Glomerular visceral epithelial cell (primary cell): ENCODE data around the gene TRIM24.
A peak's percentile ranks its signal among the peaks of the same experiment; 100 is the strongest.
"Not testable (repeated sequence)": the region's sequence is repeated elsewhere in the genome, so short reads cannot be mapped to it uniquely, and the experiment has no call there.

Source experiments
- DNase-seq: peaks from one replicate; pipeline ENCODE4 v3.0.0-alpha.2; 2016; ENCODE audit errors: extremely low spot score

Gene TRIM24

DNA sequence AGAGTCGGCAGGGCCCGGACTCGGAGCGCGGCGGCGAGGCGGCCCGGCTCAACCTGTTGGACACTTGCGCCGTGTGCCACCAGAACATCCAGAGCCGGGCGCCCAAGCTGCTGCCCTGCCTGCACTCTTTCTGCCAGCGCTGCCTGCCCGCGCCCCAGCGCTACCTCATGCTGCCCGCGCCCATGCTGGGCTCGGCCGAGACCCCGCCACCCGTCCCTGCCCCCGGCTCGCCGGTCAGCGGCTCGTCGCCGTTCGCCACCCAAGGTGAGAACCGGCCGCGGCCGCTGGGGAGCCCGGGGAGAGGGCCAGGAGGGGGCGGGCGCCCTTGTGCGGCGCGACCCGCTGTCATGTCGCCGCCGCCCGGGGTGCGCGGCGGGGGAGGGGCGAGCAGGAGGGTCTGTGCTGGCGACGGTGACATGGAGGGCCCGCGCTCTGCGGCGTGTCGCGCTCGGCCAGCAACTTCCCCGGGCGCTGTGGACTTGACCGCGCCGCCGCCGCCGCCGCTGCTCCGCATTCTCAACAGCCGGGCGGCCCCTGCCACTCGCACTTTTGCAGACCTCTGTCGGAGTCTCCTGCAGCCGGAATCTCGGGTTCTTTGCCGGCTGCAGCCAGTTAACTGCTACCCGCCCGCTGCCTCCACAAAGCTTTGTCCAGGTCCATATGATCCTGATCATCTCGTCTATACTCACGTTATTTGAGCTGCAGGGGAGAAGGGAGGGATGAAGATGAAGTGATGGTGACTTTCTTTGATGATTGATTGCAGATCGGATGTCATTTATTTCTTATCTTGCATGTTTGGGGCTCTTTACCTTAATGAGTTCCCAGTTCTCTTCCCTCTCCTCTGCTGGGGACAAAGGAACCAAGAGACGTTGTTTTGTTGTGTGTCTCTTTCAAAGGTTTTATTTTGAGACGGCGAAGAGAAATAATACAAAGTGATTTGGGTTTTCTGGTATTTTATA lies 869 bp downstream of the TRIM24 start:
- peak; percentile 47 for DNase-seq

DNA sequence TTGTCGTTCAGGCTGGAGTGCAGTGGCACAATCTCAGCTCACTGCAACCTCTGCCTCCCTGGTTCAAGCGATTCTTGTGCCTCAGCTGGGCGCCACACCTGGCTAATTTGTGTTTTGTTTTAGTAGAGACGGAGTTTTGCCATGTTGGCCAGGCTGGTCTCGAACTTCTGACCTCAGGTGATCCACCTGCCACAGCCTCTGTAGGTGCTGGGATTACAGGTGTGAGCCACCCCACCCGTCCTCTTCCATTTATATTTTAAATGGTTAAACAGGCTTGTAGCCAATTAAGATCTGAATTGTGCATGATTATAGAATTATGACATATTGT lies 3.2 kb downstream of the TRIM24 start:
- not testable (repeated sequence) for DNase-seq

DNA sequence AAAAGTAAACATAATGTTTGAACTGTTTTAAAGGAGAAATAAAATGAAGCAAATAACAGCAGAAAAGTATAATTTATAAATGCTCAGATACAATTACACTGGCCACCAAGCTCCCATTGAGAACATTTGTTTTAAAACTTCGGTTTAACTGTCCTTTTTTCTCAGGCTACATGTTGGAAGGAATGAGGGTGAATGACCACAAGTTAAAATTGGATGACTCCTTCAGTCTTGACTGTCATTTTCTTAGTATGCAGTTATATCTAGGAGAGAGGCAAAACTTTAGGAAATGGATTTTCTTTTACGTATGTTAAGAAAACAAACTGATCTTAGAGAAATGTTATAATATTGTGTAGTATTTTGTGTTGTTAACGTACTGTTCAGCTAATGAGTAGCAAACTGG lies 5.0 kb downstream of the TRIM24 start:
- no peak for DNase-seq

DNA sequence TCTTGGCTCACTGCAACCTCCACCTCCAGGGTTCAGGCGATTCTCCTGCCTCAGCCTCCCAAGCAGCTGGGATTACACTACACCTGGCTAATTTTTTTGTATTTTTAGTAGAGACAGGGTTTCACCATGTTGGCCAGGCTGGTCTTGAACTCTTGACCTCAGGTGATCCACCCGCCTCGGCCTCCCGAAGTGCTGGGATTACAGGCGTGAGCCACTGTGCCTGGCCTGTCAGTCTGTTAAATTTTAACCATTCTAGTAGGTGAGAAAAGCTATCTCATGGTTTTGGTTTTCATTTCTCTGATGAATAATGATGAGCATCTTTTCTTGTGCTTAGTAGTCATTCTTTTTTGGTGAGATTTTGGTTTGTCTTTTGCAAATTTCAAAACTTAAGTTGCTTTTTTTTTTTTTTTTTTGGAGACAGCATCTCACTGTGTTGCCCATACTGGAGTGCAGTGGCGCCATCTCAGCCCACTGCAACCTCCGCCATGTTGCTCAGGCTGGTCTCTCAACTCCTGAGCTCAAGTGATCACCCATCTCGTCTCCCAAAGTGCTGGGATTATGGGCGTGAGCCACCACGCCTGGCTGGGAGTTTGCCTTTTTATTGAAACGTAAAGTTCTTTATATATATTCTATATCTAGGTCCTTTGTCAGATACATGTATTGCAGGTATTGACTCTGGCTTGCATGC lies 6.2 kb downstream of the TRIM24 start:
- peak; percentile 31 for DNase-seq

DNA sequence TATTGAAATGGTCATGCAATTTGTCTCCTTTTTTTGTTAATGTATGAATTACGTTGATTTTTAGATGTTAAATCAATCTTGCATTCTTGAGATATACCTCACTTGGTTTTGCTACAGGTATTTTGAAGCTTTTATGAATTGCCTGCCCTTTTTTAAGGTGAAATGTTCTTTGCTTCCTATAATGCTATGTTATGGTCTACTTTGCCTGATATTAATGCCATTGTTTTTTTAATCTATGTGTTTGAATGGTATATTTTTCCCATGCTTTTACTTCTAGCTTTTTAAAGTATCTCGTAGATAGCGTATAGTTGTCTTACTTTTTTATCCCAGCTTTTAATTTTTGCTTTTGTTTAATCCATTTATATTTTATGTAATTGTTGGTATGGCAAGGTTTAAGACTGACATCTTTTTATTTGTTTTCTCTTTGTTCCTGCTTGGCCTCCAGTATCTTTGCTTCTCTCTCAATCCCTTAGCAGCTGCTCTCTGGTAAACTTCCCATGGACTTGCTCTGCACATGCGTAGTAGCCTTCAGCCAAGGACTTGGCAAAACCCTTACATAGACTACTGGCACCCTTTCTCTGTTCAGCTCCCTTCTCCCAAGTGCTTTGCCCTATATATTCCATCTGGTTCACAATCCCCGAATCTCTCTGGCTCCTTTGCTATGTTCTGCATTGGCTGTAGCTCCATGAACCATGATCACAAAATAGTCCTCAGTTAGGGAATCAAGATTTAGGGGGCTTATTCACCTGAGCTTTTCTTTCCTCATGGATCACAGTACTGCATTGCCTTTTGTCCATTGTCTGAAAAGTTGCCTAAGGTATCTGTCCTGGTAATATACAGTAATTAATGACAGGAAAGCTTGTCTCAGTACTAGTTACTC lies 8.4 kb downstream of the TRIM24 start:
- no peak for DNase-seq

DNA sequence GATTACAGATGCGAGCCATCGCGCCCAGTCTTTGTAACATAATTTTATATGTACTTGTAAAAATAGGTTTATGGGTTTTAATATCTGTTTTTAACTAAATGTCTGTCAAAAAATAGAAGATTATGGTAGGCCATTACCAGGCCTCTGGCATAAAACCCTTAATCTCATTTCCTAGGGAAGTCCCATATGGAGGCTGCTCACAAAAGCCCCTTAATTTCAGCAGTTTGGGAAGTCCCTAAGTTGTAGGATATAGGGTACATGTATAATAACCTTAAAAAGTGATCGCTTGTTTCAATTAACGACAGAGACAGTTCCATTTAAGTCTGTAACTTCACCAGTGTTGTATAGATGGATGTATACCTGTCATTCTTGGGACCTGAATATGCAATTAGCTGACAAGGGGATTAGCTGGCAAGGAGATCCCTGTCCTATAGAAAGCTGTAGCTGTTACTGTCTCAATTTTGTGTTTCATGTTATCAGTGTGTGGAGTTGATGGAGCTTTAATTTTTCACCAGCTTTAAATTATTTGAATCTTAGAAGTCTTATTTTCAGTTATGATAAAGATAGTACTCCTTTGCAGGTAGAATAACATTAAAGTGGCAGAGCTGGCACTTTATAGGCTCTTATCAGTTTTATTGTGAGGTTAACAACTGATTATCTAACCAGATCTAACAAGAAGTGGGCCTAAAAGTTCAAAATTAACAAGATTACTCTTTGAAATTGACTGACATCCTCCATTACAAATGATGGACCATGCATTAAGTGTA lies 10.5 kb downstream of the TRIM24 start:
- no peak for DNase-seq

DNA sequence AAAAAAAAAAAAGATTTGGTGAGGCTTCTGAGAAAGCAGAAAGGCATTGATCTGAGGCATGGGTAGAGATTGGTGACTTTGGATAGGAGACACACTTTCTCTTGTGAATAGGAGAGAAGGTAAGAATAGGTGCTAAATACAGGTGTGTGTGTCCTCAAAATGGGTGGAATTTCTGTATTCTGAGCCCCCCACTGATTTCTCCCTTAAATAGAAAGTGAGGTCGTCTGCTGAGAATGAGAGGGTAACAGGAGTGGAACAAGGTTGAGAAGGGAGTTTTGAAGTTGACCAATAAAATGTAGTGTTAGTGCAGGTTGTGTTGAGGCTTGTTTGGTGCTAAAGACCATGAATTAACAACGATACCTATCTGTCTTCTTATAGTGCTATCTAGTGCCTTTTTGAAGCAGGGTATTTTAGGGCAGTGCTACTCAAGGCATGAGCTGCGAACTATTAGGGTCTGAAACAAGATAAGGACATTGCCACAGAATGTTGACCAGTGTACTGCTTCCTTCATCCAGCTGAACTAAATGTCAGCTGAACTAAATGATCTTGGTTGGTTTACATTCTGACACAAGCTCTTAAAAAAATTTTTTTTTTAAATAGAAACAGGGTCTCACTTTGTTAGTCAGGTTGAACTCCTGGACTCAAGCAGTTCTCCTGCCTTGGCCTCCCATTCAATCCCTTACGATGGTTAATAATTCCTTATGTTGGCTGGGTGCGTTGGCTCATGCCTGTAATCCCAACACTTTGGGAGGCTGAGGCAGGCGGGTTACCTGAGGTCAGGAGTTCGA lies 12.4 kb downstream of the TRIM24 start:
- no peak for DNase-seq

DNA sequence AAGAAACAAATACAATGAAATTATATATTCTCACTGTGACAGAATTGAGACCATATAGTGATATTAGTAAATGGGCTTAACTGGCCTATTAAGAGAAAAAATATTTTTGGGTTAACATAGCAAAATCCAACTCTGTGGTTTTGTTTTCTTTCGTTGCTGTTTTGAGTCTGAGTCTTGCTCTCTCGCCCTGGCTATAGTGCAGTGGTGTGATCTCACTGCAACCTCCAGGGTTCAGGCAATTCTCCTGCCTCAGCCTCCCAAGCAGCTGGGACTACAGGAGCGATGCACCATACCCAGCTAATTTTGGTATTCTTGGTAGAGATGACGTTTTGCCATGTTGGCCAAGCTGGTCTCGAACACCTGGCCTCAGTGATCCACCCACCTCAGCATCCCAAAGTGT lies 15.3 kb downstream of the TRIM24 start:
- DNase-seq: no peak

DNA sequence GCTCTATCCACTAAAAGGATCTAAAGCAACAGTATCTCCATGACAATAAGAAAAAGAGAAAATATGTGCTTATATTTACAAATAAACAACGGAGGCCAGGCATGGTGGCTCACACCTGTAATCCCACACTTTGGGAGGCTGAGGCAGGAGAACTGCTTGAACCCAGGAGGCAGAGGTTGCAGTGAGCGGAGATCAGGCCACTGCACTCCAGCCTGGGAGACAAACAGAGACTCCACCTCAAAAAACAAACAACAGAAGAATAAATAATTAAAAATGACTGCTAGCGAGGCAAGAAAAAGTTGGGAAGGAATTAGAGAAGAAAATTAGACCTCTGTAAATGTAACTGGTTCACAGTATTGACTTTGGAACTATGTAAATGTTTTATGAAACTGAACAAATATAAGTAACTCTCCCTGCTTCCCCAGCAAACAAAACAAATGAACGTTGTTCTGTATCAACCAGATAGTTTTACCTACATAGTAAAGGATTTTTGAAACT lies 17.1 kb downstream of the TRIM24 start:
- DNase-seq: no peak

DNA sequence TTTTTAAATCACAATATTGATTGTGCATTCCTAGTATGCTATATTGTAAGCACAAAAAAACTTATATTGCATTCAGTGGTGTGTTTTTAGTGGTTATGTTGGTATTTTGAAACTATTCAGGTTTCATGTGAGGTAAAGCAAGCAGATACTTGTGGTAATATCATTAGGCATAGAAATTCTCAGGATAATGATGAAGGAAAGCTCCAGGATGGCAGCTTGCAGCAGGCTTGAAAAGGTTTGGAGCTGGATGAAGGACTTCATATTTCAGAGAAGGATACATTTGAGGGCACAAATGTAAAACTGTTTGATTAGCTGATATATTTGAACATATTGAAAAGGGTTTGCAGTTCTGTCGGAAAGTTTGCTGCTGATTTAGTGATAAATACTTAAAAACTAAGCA lies 17.5 kb downstream of the TRIM24 start:
- DNase-seq: no peak

DNA sequence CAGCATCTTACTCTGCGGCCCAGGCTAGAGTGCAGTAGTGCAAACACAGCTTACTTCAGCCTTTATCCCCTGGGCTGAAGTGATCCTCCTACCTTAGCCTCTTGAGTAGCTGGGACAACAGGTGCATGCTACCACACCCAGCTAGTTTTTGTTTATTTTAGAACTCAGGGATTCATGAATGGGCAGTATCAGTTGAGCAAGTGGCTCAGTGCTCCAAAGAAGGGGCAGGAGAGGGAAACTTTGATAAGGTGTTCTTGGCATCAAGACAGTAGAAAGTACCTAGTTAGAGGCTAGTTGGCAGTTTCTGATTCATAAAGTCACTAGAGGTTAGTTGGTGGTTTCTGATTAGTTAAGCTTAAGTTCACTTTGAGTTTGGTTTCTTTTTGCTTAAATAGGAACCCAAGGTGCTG lies 18.4 kb downstream of the TRIM24 start:
- DNase-seq: peak; percentile 16

DNA sequence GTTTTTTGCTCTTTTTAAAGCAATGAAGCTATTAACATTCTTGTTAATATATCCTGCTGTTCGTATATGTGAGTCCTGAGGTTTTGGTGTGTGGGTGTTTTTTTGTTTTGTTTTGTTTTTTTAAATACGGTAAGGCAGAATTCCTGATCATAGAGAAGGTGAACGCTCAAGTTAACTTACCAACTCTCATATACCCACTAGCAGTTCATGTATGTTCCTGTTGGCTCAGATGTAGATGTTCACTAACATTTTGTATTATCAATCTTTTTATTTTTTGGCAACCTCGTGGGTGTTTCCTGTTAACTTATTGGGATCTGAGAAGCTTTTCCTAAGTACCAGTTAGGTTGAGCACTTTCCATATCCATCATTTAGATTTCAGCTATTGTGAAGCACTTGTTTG lies 20.5 kb downstream of the TRIM24 start:
- no peak for DNase-seq

DNA sequence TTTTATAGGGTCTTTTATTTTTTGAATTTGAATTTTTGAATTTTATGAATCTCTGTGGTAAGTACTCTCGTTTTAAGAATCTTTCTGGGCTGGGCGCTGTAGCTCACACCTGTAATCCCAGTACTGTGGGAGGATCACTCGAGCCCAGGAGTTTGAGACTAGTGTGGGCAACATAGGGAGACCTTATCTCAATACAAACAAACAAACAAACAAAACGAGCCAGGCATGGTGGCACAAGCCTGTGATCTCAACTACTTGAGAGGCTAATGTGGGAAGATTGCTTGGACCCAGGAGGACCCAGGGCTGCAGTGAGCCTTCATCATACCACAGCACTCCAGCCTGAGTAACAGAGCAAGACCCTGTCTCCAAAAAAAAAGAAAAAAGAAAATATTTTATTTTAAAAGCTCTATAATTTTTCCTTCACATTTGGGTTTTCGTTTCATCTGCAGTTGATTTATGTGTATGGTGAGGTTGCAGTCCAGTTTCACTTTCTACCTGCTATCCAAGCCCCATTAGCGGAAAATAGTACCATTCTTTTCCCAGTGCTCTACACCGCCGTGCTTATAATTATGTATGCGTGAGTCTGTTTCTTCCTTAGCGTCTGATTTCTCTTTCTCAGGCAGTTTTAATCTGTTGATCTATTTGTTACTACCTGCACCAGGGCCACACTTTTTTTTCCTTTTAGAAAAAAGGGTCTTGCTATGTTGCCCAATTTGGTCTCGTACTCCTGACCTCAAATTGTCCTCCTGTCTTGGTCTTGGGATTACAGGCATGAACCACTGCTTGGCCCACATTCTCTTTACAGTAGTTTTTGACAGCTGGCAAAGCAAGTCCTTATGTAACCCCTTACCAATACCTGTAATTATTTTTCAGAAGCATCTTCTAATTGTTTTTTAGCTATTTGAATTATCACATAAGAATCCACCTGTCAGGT lies 21.7 kb downstream of the TRIM24 start:
- DNase-seq: no peak

DNA sequence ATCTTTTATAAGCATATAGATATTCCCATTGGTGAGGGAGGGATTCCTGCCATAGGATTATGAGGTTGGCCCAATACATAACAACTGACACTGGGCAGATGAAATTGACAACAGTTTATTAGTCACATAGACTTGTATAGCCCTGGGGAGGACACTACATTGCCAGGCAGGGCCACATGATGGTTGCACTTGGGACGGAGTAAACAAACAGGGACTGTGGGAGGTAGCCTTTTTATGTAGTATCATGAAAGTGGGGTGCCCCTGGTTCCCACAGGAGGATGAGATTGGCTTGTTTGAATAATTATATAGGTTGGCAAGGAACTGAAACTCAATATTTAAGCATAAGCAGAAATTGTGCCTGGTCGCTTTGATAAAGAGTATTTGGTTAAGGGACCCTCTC lies 23.5 kb downstream of the TRIM24 start:
- no peak for DNase-seq

DNA sequence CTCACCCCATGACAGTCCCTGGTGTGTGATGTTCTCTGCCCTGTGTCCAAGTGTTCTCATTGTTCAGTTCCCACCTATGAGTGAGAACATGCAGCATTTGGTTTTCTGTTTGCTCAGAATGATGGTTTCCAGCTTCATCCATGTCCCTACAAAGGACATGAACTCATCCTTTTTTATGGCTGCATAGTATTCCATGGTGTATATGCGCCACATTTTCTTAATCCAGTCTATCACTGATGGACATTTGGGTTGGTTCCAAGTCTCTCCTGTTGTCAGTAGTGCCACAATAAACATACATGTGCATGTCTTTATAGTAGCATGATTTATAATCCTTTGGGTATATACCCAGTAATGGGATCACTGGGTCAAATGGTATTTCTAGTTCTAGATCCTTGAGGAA lies 25.4 kb downstream of the TRIM24 start:
- not testable (repeated sequence) for DNase-seq

DNA sequence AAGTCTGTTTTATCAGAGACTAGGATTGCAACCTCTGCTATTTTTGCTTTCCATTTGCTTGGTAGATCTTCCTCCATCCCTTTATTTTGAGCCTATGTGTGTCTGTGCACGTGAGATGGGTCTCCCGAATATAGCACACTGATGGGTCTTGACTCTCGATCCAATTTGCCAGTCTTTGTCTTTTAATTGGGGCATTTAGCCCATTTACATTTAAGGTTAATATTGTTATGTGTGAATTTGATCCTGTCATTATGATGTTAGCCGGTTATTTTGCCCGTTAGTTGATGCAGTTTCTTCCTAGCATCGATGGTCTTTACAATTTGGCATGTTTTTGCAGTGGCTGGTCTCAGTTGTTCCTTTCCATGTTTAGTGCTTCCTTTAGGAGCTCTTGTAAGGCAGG lies 29.1 kb downstream of the TRIM24 start:
- DNase-seq: not testable (repeated sequence)

DNA sequence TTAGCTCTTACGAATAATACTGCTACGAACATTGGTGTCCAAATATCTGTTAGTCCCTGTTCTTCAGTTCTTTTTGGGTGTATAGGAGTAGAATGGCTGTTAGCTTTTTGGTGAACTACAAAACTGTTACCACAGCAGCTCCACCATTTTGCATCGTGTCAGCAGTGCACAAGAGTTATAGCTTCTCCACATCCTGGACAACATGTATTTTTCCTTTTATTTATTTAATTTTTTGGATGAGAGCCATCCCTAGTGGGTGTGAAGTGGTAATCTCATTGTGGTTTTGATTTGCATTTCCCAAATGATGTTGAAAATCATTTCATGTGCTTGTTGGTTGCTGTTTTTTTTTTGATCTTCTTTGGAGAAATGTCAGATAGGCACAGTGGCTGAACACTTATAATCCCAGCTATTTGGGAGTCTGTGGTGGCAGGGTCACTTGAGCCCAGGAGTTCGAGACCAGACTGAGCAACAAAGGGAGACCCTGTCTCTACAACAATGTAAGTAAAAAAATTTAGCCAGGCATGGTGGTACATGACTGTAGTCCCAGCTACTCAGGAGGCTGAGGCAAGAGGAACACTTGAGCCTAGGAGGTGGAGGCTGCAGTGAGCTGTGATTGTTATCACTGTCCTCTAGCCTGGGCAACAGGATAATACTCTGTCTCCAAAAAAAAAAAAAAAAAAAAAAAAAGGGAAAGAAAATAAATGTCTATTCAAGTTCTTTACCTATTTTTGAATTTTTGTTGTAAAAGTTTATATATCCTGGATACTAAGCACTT lies 31.7 kb downstream of the TRIM24 start:
- DNase-seq: no peak

DNA sequence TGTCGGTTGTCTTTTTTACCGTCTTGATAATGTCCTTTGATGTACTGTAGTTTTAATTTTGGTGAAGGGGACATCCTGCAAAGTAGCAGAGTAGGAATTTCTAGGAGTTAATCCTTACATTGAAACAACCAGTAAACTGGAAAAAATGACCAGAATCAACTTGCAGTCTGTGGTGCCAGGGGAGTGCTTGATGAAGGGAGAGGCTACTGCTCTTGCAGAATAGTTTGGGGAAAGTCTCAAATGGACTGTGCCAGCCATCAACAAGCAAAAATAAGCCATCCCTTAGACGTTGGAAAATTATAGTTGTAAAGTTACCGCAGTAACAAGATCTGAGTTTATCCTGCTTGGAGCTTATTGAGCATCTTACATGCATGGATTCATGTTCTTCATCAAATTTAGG lies 32.4 kb downstream of the TRIM24 start:
- DNase-seq: no peak

DNA sequence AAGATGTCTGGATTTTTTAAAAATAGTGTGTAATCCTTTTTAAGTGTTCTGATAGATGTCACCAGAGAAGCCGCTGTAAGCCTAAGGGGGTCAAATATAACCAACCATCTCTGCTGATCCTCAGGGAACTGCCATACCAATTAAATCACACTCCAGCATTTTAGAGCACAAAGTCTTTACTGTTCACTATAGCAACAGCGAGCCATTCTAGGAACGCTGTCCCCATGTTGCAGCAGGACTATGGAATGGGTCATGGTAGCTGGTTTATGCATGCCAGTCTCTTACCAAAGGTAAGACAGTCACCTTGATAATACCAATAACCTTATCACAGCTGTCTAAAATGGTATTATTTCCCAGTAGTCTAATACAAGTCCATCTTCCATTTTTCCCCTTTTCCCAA lies 33.5 kb downstream of the TRIM24 start:
- DNase-seq: no peak
